Panc1 (cell line): ENCODE data around the gene MCM8. TPM values are rescaled to one million over a fixed set of nuclear protein-coding genes. Genes with fewer than 3 reads are reported as not detected.

ENCODE experiments used
- ATAC-seq: fragments of 200-7000 bp; cut with Tn5 transposase; 2 replicates; pipeline ENCODE4 v1.9.1; 2020; ENCODE audit warnings: mild to moderate bottlenecking, moderate library complexity
- BruUV-seq: library from RNA; stranded (reverse); fragments of 400-500 nt; replicated peaks from 2 replicates; lab custom pipeline; 2021; lab: Mats Ljungman, UMichigan
- CTCF ChIA-PET: fragments of 300-600 bp; sonication (Branson Sonifier 250); formaldehyde crosslinking; loops from one replicate; lab custom pipeline; 2022; ENCODE audit warnings: antibody characterized with exemption; lab: Charles Lee
- POLR2A ChIA-PET: fragments of 300-600 bp; sonication (Branson Sonifier 250); formaldehyde crosslinking; loops from one replicate; lab custom pipeline; 2022; ENCODE audit warnings: antibody characterized with exemption; lab: Charles Lee
- DNase-seq: peaks from one replicate; pipeline ENCODE4 v3.0.0-alpha.2; 2010; ENCODE audit warnings: low read depth, low spot score
- H3K27ac ChIP-seq: 2 replicates; pipeline ENCODE4 v1.5.1; 2011; ENCODE audit warnings: mild to moderate bottlenecking, low read length, inconsistent platforms
- H3K27me3 ChIP-seq: fragments of 200-500 bp; sonication (Bioruptor generic); 2 replicates; pipeline ENCODE4 v1.6.0; 2014; ENCODE audit warnings: low read length, inconsistent platforms; ENCODE audit not compliant: control insufficient read depth, insufficient read depth
- H3K36me3 ChIP-seq: fragments of 200-500 bp; sonication (Bioruptor generic); 2 replicates; pipeline ENCODE4 v1.5.1; 2014; ENCODE audit warnings: inconsistent platforms, mild to moderate bottlenecking, low read length, moderate library complexity; ENCODE audit not compliant: control insufficient read depth, insufficient read depth
- H3K4me1 ChIP-seq: 2 replicates; pipeline ENCODE4 v1.5.1; 2011; ENCODE audit warnings: inconsistent platforms, mild to moderate bottlenecking, low read length, moderate library complexity; ENCODE audit not compliant: control insufficient read depth, insufficient read depth
- H3K4me3 ChIP-seq, 2 experiments: 2 replicates each; pipeline ENCODE4 v1.5.1; 2011 to 2012; ENCODE audit warnings: low read depth in 2 of 2, low read length in 2 of 2, mild to moderate bottlenecking in 2 of 2, inconsistent platforms in 1 of 2, moderate library complexity in 1 of 2
- H3K9me3 ChIP-seq: fragments of 200-500 bp; sonication (Bioruptor generic); 2 replicates; pipeline ENCODE4 v1.5.1; 2014; ENCODE audit warnings: low read depth, mild to moderate bottlenecking, inconsistent platforms, low read length, moderate library complexity; ENCODE audit not compliant: control insufficient read depth, insufficient read depth
- CTCF ChIP-seq: fragments of 450-650 bp; IDR thresholded peaks from 2 replicates; pipeline ENCODE4 v1.5.1; 2017; ENCODE audit warnings: mild to moderate bottlenecking
- POLR2AphosphoS5 ChIP-seq: IDR thresholded peaks from 2 replicates; pipeline ENCODE4 v1.6.1; 2012; ENCODE audit warnings: mild to moderate bottlenecking, low read depth, low read length, moderate library complexity
- REST ChIP-seq, 2 experiments: IDR thresholded peaks; 2 replicates each; pipeline ENCODE4 v1.6.1; 2011 to 2012; ENCODE audit warnings: low read depth in 2 of 2, control low read depth in 1 of 2, low read length in 1 of 2, mild to moderate bottlenecking in 1 of 2, moderate library complexity in 1 of 2; ENCODE audit not compliant: insufficient read depth in 1 of 2
- SIN3A ChIP-seq: IDR thresholded peaks from 2 replicates; pipeline ENCODE4 v1.6.1; 2012; ENCODE audit warnings: low read depth, mild to moderate bottlenecking, low read length, moderate library complexity, borderline replicate concordance; ENCODE audit not compliant: insufficient read depth
- TCF7L2 ChIP-seq: IDR thresholded peaks from 2 replicates; pipeline ENCODE4 v1.6.1; 2011; ENCODE audit warnings: mild to moderate bottlenecking, low read depth, low read length, inconsistent platforms
- in situ Hi-C: cut with HindIII; loops from 2 replicates; pipeline ENCODE4 v1.10.0; 2016; ENCODE audit warnings: low sequenced_read_pairs, low pct_unique_long_range_greater_than_20kb
- intact Hi-C: fragments of 100-400 bp; cut with micrococcal nuclease; formaldehyde crosslinking; loops from one replicate; pipeline ENCODE4 v1.10.0; 2022; ENCODE audit not compliant: unreplicated experiment
- total RNA-seq: library from RNA; stranded (reverse); gene quantifications from one replicate; pipeline ENCODE4 v1.2.1, GENCODE V29; 2021; ENCODE audit not compliant: unreplicated experiment

MCM8 gene
- total RNA-seq, 1 experiment from 2014 or later = 28.3 TPM

- POLR2A ChIA-PET = interaction anchor here (0.7 kb wide), 2 partner anchors 62 to 1245 kb away, joined by 8 to 10 read pairs; no protein-coding TSS in a partner anchor
- Histone ChIP-seq H3K36me3 (peaks cover 23% of the 10 kb centered on the region), H3K4me3 (no peak overlapping the region), H3K4me1 (no peaks in the 10 kb centered on the region), H3K27me3 (no peaks in the 10 kb centered on the region), H3K9me3 (no peaks in the 10 kb centered on the region), H3K27ac (no peak overlapping the region)
- CTCF ChIA-PET = interaction anchor here (0.6 kb wide), 1 partner anchor 17 kb away, joined by 3 read pairs; no protein-coding TSS in a partner anchor
- TF ChIP-seq SIN3A (no peak), REST (IDR thresholded peaks at IDR 0.05; ENCODE audit: insufficient read depth in 1 of 2, low read depth in 2 of 2, low read length in 1 of 2) (no peak), CTCF (no peak), POLR2AphosphoS5 (no peak), TCF7L2 (no peak)
- intact Hi-C loops = no loop called here
- no peak for ATAC-seq
- DNase-seq = no peak
- BruUV-seq = no TSS peak
- in situ Hi-C loops = no loop called here
Observed at GRCh38 chr20:5969348-5969935, 19.0 kb downstream of the MCM8 start.

- CTCF ChIA-PET = no interaction called here
- no peak for TF ChIP-seq POLR2AphosphoS5
- TF ChIP-seq CTCF = no peak
- no peak for TF ChIP-seq REST (IDR thresholded peaks at IDR 0.05; ENCODE audit: insufficient read depth in 1 of 2, low read depth in 2 of 2, low read length in 1 of 2)
- TF ChIP-seq SIN3A = no peak
- TF ChIP-seq TCF7L2 = no peak
- no peaks in the 10 kb centered on the region for H3K4me1 ChIP-seq
- POLR2A ChIA-PET = interaction anchor here (0.7 kb wide), 1 partner anchor 61 kb away, joined by 10 read pairs; no protein-coding TSS in a partner anchor
- no peak overlapping the region for H3K4me3 ChIP-seq
- in situ Hi-C loops = no loop called here
- no peak for DNase-seq
- H3K9me3 ChIP-seq = no peaks in the 10 kb centered on the region
- no peak for ATAC-seq
- intact Hi-C loops = no loop called here
- H3K27ac ChIP-seq = no peak overlapping the region
- peaks cover 23% of the 10 kb centered on the region for H3K36me3 ChIP-seq
- no peaks in the 10 kb centered on the region for H3K27me3 ChIP-seq
- no TSS peak for BruUV-seq
Observed at GRCh38 chr20:5969940-5970339, 19.5 kb downstream of the MCM8 start.
